ENCODE measurements around the gene GATA5.

DNA sequence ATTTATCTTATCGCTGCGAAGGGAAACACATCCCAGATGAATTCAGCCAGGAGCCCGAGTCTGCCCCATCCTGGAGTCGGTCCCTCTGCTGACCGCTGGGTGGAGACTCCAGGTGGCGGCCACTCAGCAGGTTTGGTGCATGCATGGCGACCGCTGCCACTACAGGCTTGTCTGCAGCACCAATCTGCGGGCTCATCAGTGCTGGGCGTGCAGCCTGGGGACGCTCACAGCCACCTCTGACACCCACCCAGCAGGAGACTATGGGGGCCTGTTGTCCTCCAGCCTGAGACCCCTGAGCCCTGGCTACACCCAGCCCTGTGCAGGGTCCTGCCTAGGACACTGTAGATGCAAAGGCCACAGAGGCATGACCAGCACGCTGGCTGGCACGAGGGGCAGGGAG is 40.5 kb upstream of the GATA5 start:
- TF ChIP-seq EZH2 (IDR thresholded peaks at IDR 0.05) (no peak), POLR2AphosphoS5 (IDR thresholded peaks at IDR 0.05; ENCODE audit: borderline replicate concordance, low read depth, low read length) (no peak)
